NB4 (cell line): Measurements from ENCODE around the gene SGTA.

ENCODE experiments used
- MYC ChIP-seq: IDR thresholded peaks from 2 replicates; pipeline ENCODE4 v1.6.1; 2011; ENCODE audit warnings: low read depth, low read length
- POLR2A ChIP-seq: IDR thresholded peaks from 2 replicates; pipeline ENCODE4 v1.6.1; 2011; ENCODE audit warnings: mild to moderate bottlenecking; ENCODE audit not compliant: insufficient read length; ENCODE audit errors: extremely low read depth
- TF ChIP-seq, protein P1 (sequence below): IDR thresholded peaks from one replicate; pipeline ENCODE4 v1.5.1; 2012; ENCODE audit warnings: low read depth, low read length

GRCh38 chr19:2756921-2757881 is 25.9 kb downstream of the SGTA start:
- TF ChIP-seq, protein P1, sequence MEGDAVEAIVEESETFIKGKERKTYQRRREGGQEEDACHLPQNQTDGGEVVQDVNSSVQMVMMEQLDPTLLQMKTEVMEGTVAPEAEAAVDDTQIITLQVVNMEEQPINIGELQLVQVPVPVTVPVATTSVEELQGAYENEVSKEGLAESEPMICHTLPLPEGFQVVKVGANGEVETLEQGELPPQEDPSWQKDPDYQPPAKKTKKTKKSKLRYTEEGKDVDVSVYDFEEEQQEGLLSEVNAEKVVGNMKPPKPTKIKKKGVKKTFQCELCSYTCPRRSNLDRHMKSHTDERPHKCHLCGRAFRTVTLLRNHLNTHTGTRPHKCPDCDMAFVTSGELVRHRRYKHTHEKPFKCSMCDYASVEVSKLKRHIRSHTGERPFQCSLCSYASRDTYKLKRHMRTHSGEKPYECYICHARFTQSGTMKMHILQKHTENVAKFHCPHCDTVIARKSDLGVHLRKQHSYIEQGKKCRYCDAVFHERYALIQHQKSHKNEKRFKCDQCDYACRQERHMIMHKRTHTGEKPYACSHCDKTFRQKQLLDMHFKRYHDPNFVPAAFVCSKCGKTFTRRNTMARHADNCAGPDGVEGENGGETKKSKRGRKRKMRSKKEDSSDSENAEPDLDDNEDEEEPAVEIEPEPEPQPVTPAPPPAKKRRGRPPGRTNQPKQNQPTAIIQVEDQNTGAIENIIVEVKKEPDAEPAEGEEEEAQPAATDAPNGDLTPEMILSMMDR: no peak
- TF ChIP-seq POLR2A (no peak), MYC (no peak)
